NCI-H2081 treated with DMSO at 0.1 percent for 48 hours (cell line): Measurements from ENCODE around the gene PLEKHM1.
"Not testable (repeated sequence)": the region's sequence is repeated elsewhere in the genome, so short reads cannot be mapped to it uniquely, and the experiment has no call there.

Experiments used
- DNase-seq: peaks from one replicate; lab custom pipeline; 2025; lab: John Stamatoyannopoulos, UW

Gene PLEKHM1

DNA sequence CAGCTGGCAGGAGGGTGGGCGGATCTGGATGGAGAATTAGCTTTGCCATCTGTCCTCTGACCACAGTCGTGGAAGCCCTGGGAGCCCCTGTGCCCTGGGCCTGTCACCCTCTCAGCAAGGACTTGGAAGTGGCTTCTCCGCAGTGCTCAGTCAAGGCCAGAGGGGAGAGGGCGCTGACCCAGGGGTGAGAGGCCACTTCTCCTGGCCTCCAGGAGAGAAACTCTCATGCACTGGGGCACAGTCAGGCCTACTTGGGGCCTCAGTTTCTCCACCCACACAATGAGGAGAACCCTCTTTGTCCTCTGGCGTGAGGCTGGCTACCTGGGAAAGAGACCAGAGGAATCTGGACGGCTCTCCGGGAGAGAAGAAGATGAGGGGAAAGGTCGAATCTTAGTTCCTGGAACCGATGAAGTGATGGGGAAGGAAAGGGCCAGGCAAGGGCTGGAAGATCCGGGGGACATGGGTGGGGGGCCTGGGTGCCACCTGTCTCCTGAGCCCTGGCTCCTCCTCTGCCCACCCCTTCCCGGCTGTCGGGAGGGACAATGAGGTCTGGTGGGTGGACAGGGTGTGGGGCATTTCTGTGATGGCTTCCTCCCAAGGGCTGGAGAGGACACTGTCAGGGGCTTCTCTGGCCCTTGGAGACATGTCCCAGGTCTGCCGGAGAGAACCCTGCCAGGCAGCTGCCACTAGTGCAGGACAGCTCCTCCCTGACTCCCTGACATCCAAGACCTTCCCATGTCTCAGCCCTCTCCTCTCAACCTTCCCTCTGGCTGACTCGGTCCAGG lies 48.8 kb downstream of the PLEKHM1 start:
- no peak for DNase-seq

GRCh38 chr17:45440839-45441515 lies 49.5 kb downstream of the PLEKHM1 start:
- DNase-seq: not testable (repeated sequence)

GRCh38 chr17:45440161-45440778 lies 50.3 kb downstream of the PLEKHM1 start:
- DNase-seq: no peak

- no peak for DNase-seq
Observed at GRCh38 chr17:45438931-45439610, 51.5 kb downstream of the PLEKHM1 start.

- DNase-seq: no peak
Observed at GRCh38 chr17:45437465-45438283, 52.8 kb downstream of the PLEKHM1 start.

GRCh38 chr17:45436625-45437464 lies 53.7 kb downstream of the PLEKHM1 start:
- DNase-seq: no peak

DNA sequence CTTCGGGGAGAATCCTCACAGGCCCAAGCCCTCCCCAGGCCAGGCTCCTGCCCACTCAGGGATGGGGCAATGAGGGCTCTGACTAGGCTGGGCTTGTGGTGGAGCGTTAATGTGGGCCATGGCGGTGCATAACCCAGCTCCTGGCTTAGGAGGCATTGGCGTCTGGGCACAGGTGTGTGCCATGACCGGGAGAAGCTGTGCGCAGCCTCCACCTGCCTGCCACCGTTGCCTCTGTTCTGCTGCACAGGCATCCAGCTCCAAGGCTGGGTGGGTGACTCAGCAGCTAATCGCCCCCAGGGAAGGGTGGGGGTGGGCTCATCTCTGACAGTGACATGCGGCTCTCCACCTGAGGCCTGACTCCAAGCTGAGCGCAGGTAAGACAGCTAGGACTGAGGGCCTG lies 54.4 kb downstream of the PLEKHM1 start:
- no peak for DNase-seq

GRCh38 chr17:45435481-45435880 lies 55.0 kb downstream of the PLEKHM1 start:
- no peak for DNase-seq

GRCh38 chr17:45433159-45433535 lies 57.4 kb downstream of the PLEKHM1 start:
- no peak for DNase-seq

- DNase-seq: no peak
Observed at GRCh38 chr17:45432405-45433158, 57.9 kb downstream of the PLEKHM1 start, which contains the start of gene ARHGAP27. Gene ARHGAP27, minus strand, starts transcription at chr17:45432870. Its CDS starts 2,591 bp downstream, at chr17:45430279.

DNA sequence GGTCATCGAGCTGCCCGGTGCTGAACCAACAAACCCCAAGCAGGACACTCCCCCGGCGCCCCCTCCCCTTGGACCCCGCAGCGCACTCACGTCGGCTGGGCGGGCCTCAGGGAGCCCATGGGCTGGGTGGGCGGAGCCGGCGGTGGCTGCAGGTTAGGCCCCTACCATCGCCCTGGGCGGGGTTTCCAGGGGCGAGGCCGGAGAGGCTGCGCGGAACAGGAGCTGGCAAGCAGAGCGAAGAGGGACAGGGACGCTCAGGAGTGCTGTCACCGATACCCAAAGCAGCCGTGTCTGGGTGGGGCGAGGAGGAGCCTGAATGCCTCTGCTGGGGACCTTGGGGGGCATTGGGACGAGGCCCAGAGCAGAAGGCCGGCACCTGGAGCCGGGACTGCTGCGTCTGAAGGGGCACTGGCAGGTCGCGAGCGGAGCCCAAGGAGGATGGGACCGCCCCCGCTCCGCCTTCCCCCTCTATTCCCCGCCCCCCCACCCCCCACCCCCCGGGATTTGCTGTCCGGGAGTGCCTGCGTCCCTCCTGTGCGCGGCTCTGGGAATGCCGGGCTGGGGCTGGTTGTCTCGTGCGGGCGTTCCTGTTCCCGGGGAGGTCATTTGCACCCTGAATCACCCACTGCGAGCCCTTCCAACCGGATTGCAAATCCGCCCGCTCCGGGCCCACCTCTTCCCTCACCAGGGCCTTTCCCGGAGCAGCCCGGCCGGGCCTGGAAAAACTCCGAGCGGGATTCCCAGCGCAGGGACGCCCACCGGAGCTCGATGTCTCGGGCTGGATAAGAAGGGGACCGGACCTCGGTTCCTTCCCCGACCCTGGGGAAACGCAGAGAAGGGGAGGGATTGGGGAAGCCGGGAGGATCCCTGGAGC lies 58.8 kb downstream of the PLEKHM1 start:
- no peak for DNase-seq

DNA sequence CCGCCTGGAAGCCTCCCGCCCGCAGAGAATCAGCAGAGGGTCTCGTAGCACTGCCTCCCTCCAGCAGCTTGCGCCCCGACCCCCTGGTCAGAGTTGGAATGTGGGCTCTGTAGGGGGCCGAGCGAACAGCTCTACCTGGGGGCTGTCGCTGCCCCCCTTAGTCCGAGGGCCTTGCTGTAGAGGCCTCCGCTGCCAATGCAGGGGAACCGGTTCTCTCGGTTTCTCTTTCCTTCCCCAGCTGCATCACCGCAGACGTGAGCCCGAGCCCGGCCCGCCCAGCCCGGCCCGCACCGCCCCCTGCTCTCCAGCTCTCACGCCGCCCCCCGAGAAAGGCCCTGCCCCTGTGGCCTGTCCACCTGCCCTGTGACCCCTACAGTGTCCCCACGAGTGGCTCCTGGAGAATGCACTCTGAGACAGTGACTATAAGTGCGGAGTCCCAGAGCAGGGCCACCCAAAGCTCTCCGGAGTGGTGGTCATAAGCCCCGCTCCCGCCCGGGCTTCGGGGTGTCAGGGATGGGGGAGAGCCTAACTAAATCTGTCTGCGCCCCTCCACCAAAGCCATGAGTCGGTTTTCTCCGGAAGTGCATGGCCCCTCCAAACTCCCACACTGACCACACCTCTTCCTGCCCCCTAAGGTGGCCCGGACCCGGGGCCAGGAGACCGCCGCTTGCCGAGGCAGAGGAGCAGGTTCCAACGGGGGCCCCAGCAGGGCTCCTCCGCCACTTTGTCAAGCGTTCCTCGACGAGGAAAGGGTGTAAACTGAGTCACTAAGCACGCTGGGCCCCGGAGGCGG lies 59.6 kb downstream of the PLEKHM1 start:
- DNase-seq: no peak

GRCh38 chr17:45430006-45430737 lies 60.3 kb downstream of the PLEKHM1 start:
- no peak for DNase-seq

GRCh38 chr17:45429339-45430005 lies 61.0 kb downstream of the PLEKHM1 start:
- no peak for DNase-seq

DNA sequence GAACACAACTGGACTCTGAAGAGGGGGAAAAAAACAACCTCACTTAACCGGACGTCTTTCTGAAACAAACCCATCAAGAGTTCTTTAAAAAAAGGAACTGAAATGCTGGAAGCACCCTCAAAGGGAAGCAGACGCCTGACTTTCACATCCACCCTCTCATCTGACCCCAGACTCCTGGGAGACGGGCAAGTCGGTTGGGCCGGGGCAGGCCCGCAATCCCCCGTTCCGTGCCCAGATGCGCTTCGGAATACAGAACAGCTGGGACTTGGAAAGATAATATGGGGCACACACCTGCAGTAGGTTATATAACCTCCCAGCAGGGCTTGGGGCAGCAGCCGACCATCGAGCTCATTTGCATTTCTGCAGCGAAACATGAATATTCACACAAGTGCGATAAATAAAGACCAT lies 61.6 kb downstream of the PLEKHM1 start:
- no peak for DNase-seq

GRCh38 chr17:45428050-45428617 lies 62.4 kb downstream of the PLEKHM1 start:
- DNase-seq: peak; percentile 43
